ENCODE results near the gene GFRA1.

DNA sequence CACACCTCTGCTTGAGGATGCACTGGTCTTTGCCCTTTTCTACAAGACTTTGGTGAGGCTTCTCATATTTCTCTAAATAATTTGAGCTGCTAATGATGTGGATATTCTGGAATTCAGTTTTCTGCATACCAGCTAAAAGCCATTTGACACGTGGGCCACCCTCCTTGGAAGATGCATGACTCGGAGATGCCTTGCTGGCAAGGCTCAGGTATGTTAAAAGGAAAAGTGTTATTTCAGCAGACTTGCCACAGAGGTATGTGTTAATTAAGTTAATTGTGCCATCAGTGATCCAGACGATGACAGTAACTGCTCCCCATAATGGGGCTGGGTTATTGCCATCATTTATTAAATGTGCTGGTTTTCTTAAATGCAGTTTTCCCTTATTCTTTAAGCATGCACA, 8.8 kb upstream of the GFRA1 start:
- TF ChIP-seq POLR2AphosphoS5 (IDR thresholded peaks at IDR 0.05; ENCODE audit: low read depth, low read length) = no peak
- TF ChIP-seq POLR2A (IDR thresholded peaks at IDR 0.05; ENCODE audit: control extremely low read depth in 1 of 2, low read depth in 2 of 2, low read length in 2 of 2) = no peak
- no peak for TF ChIP-seq JUN (IDR thresholded peaks at IDR 0.05; ENCODE audit: low read depth, low read length)
- no peak for TF ChIP-seq TCF12 (IDR thresholded peaks at IDR 0.05; ENCODE audit: low read depth, low read length)
- TF ChIP-seq EP300 (IDR thresholded peaks at IDR 0.05; ENCODE audit: borderline replicate concordance in 1 of 2, low read depth in 2 of 2, low read length in 2 of 2) = no peak
- no peak for TF ChIP-seq JUND (IDR thresholded peaks at IDR 0.05; ENCODE audit: low read length)
- TF ChIP-seq CEBPB (IDR thresholded peaks at IDR 0.05; ENCODE audit: low read depth, low read length) = no peak
